SK-N-SH (cell line): ENCODE measurements around the gene RPL27. TPM values are rescaled to one million over a fixed set of nuclear protein-coding genes. Genes with fewer than 3 reads are reported as not detected.

ENCODE experiments used
- CTCF ChIA-PET: fragments of 300-600, 350-600 bp; formaldehyde crosslinking; extraction: SDS; loops from one replicate; lab custom pipeline; 2021; lab: Yijun Ruan, JAX
- POLR2A ChIA-PET: fragments of 350-600 bp; sonication (Branson Sonifier 250); formaldehyde crosslinking; extraction: SDS; loops from one replicate; lab custom pipeline; 2020; ENCODE audit warnings: antibody characterized with exemption, inconsistent platforms; lab: Yijun Ruan, JAX
- DNase-seq: peaks from one replicate; pipeline ENCODE4 v3.0.0; 2012
- H2AFZ ChIP-seq: fragments of 200-600 bp; sonication (generic); 2 replicates; pipeline ENCODE4 v1.8.1; 2016; ENCODE audit warnings: antibody characterized with exemption, mild to moderate bottlenecking, low read depth
- H3F3A ChIP-seq: fragments of 200-600 bp; sonication (generic); replicated peaks from 2 replicates; pipeline ENCODE3; 2016; ENCODE audit warnings: antibody characterized with exemption, mild to moderate bottlenecking; ENCODE audit not compliant: insufficient read depth
- H3K27ac ChIP-seq, 2 experiments: fragments of 200-500 bp in 1 of 2; fragments of 200-600 bp in 1 of 2; sonication (Bioruptor generic) in 1 of 2; sonication (generic), shearing (Covaris generic) in 1 of 2; 2 replicates each; pipeline versions ENCODE4 v1.5.1 to v1.6.1; 2014 to 2016; ENCODE audit warnings: low read depth in 2 of 2, inconsistent platforms in 1 of 2, low read length in 1 of 2, mild to moderate bottlenecking in 1 of 2, mixed read lengths in 1 of 2
- H3K27me3 ChIP-seq: fragments of 200-600 bp; sonication (generic), shearing (Covaris generic); 2 replicates; pipeline ENCODE4 v1.6.1; 2016; ENCODE audit warnings: mixed run types; ENCODE audit not compliant: insufficient read depth
- H3K36me3 ChIP-seq, 2 experiments: fragments of 200-500 bp in 1 of 2; fragments of 200-600 bp in 1 of 2; sonication (Bioruptor generic) in 1 of 2; sonication (generic) in 1 of 2; replicated peaks in 1 of 2; 2 replicates each; pipeline versions ENCODE3 to v1.5.1; 2014 to 2016; ENCODE audit warnings: low read length in 1 of 2, mild to moderate bottlenecking in 1 of 2; ENCODE audit not compliant: insufficient read depth in 2 of 2, control insufficient read depth in 1 of 2
- H3K4me1 ChIP-seq, 2 experiments: fragments of 200-500 bp in 1 of 2; fragments of 200-600 bp in 1 of 2; sonication (Bioruptor generic) in 1 of 2; sonication (generic), shearing (Covaris generic) in 1 of 2; 2 replicates each; pipeline versions ENCODE4 v1.5.1 to v1.6.1; 2014 to 2016; ENCODE audit warnings: low read depth in 1 of 2, low read length in 1 of 2, mixed run types in 1 of 2; ENCODE audit not compliant: insufficient read depth in 2 of 2, control insufficient read depth in 1 of 2
- H3K4me2 ChIP-seq: fragments of 200-600 bp; sonication (generic), shearing (Covaris generic); 2 replicates; pipeline ENCODE4 v1.6.1; 2017; ENCODE audit warnings: mixed run types
- H3K4me3 ChIP-seq, 2 experiments: fragments of 200-500 bp in 1 of 2; fragments of 200-600 bp in 1 of 2; sonication (Bioruptor generic) in 1 of 2; sonication (generic), shearing (Covaris generic) in 1 of 2; 2 replicates each; pipeline versions ENCODE4 v1.5.1 to v1.8.1; 2014 to 2016; ENCODE audit warnings: low read depth in 2 of 2, inconsistent platforms in 1 of 2, low read length in 1 of 2, mild to moderate bottlenecking in 1 of 2, mixed read lengths in 1 of 2, moderate library complexity in 1 of 2
- H3K79me2 ChIP-seq: fragments of 200-600 bp; sonication (generic); 2 replicates; pipeline ENCODE4 v1.8.1; 2017; ENCODE audit warnings: mild to moderate bottlenecking; ENCODE audit not compliant: insufficient read depth
- H3K9ac ChIP-seq: fragments of 200-600 bp; sonication (generic); 2 replicates; pipeline ENCODE4 v1.6.1; 2017; ENCODE audit warnings: mixed run types
- H3K9me2 ChIP-seq: fragments of 200-600 bp; sonication (generic); 2 replicates; pipeline ENCODE4 v1.6.1; 2017; ENCODE audit warnings: mixed run types
- H3K9me3 ChIP-seq: fragments of 200-600 bp; sonication (generic); 2 replicates; pipeline ENCODE4 v1.6.1; 2017; ENCODE audit warnings: mixed run types, mild to moderate bottlenecking, moderate library complexity
- H4K20me1 ChIP-seq: fragments of 200-600 bp; sonication (generic); 2 replicates; pipeline ENCODE4 v1.6.1; 2017; ENCODE audit warnings: mild to moderate bottlenecking, mixed run types; ENCODE audit not compliant: insufficient read depth
- CHD2 ChIP-seq: fragments of 150-350 bp; IDR thresholded peaks from 2 replicates; pipeline ENCODE4 v1.6.1; 2018; ENCODE audit warnings: low read length; ENCODE audit not compliant: partially characterized antibody
- EP300 ChIP-seq, 2 experiments: IDR thresholded peaks; 2 replicates each; pipeline versions ENCODE4 v1.4.0 to v1.6.1; 2012; ENCODE audit warnings: borderline replicate concordance in 1 of 2, low read depth in 1 of 2, low read length in 1 of 2
- EZH2phosphoT487 ChIP-seq: fragments of 200-600 bp; sonication (generic); IDR thresholded peaks from 2 replicates; pipeline ENCODE4 v1.6.1; 2017; ENCODE audit warnings: low read depth, mixed run types, mild to moderate bottlenecking, antibody characterized with exemption, moderate library complexity, borderline replicate concordance
- FOSL2 ChIP-seq: IDR thresholded peaks from 2 replicates; pipeline ENCODE4 v1.4.0; 2012; ENCODE audit warnings: low read depth, mild to moderate bottlenecking, moderate library complexity, borderline replicate concordance
- FOXJ3 ChIP-seq: sonication (generic); formaldehyde crosslinking; IDR thresholded peaks from 2 replicates; pipeline ENCODE4 v1.5.1; 2020; ENCODE audit warnings: mild to moderate bottlenecking, missing genetic modification reagents
- FOXM1 ChIP-seq: IDR thresholded peaks from 2 replicates; pipeline ENCODE4 v1.4.0; 2012; ENCODE audit warnings: low read depth, mild to moderate bottlenecking
- GATA2 ChIP-seq: sonication (generic); formaldehyde crosslinking; IDR thresholded peaks from 2 replicates; pipeline ENCODE4 v1.5.0; 2020; ENCODE audit warnings: mild to moderate bottlenecking, missing genetic modification reagents
- IRF3 ChIP-seq: fragments of 150-350 bp; IDR thresholded peaks from 2 replicates; pipeline ENCODE4 v1.6.1; 2016; ENCODE audit warnings: mild to moderate bottlenecking, low read depth, low read length
- JUND ChIP-seq: IDR thresholded peaks from 2 replicates; pipeline ENCODE4 v1.4.0; 2012
- MXI1 ChIP-seq: IDR thresholded peaks from 2 replicates; pipeline ENCODE4 v1.6.1; 2012; ENCODE audit warnings: mild to moderate bottlenecking, low read depth, low read length, improper control_type of control experiment
- NFIC ChIP-seq: IDR thresholded peaks from 2 replicates; pipeline ENCODE4 v1.4.0; 2012; ENCODE audit warnings: borderline replicate concordance
- PBX3 ChIP-seq: IDR thresholded peaks from 2 replicates; pipeline ENCODE4; 2012
- RCOR1 ChIP-seq: fragments of 150-350 bp; IDR thresholded peaks from 2 replicates; pipeline ENCODE4 v1.6.1; 2017; ENCODE audit warnings: antibody characterized with exemption, low read length
- REST ChIP-seq: IDR thresholded peaks from 2 replicates; pipeline ENCODE4 v1.6.1; 2012; ENCODE audit warnings: mild to moderate bottlenecking, low read depth, low read length, moderate library complexity
- SIN3A ChIP-seq: IDR thresholded peaks from 2 replicates; pipeline ENCODE4 v1.6.1; 2012; ENCODE audit warnings: low read depth, mild to moderate bottlenecking, low read length, moderate library complexity, borderline replicate concordance
- SMC3 ChIP-seq: IDR thresholded peaks from 2 replicates; pipeline ENCODE4 v1.6.1; 2012; ENCODE audit warnings: low read depth, low read length, improper control_type of control experiment
- TAF1 ChIP-seq: IDR thresholded peaks from 2 replicates; pipeline ENCODE4 v1.6.1; 2012; ENCODE audit warnings: low read depth, mild to moderate bottlenecking, low read length, moderate library complexity, borderline replicate concordance
- TCF12 ChIP-seq: IDR thresholded peaks from 2 replicates; pipeline ENCODE4 v1.4.0; 2012
- TEAD4 ChIP-seq: IDR thresholded peaks from 2 replicates; pipeline ENCODE4 v1.4.0; 2012; ENCODE audit warnings: mild to moderate bottlenecking, borderline replicate concordance; ENCODE audit not compliant: insufficient read depth
- USF2 ChIP-seq: fragments of 150-350 bp; IDR thresholded peaks from 2 replicates; pipeline ENCODE4 v1.6.1; 2017; ENCODE audit warnings: antibody characterized with exemption, low read length, low read depth, borderline replicate concordance
- WGBS: methylation state at CpG from one replicate; pipeline ENCODE4 v1.1.6; 2017; ENCODE audit warnings: low lambda C conversion rate; 5-methylcytosine and 5-hydroxymethylcytosine counted together
- polyA plus RNA-seq, 3 experiments: library from polyadenylated mRNA; depleted of rRNA; stranded (reverse); fragments of >200 nt; gene quantifications; 2 replicates each; pipeline ENCODE4 v1.2.3, GENCODE V29; 2012

RPL27 gene
- polyA plus RNA-seq, 1 of the 3 experiments (the other 2 are of a cell fraction): 6,383 TPM

GRCh38 chr17:43030137-43030767 lies 32.0 kb downstream of the RPL27 start:
- no peaks in the 10 kb centered on the region for H3F3A ChIP-seq
- H3K4me2 ChIP-seq: no peak overlapping the region
- 79% methylated on average over 6 of the region's 6 CpGs for WGBS
- ChIA-PET CTCF (interaction anchor here (1.6 kb wide), 1 partner anchor 26 kb away, joined by 5 read pairs; no protein-coding TSS in a partner anchor), POLR2A (no interaction called here)
- no peaks in the 10 kb centered on the region for H3K9me3 ChIP-seq
- no peaks in the 10 kb centered on the region for H3K79me2 ChIP-seq
- DNase-seq: no peak
- H3K36me3 ChIP-seq: no peaks in the 10 kb centered on the region
- no peaks in the 10 kb centered on the region for H4K20me1 ChIP-seq
- no peak overlapping the region for H3K27ac ChIP-seq
- no peak overlapping the region for H2AFZ ChIP-seq
- no peak overlapping the region for H3K9ac ChIP-seq
- no peaks in the 10 kb centered on the region for H3K9me2 ChIP-seq
- H3K4me3 ChIP-seq: no peak overlapping the region
- TF ChIP-seq FOSL2: no peak
- no peak for TF ChIP-seq TAF1
- TF ChIP-seq USF2: no peak
- no peak for TF ChIP-seq CHD2
- TF ChIP-seq GATA2 (CRISPR knock-in tag): no peak
- no peak for TF ChIP-seq FOXM1
- H3K4me1 ChIP-seq: peaks cover 0 to 18% of the 10 kb centered on the region in 2 experiments; a peak in 1 of 4 replicates
- no peaks in the 10 kb centered on the region for H3K27me3 ChIP-seq

- Histone ChIP-seq H3K9ac (no peak overlapping the region), H2AFZ (no peak overlapping the region), H3K4me2 (no peak overlapping the region), H3K4me1 (peaks cover 0 to 14% of the 10 kb centered on the region in 2 experiments; a peak in 1 of 4 replicates), H4K20me1 (no peaks in the 10 kb centered on the region), H3K27me3 (no peaks in the 10 kb centered on the region), H3K27ac (no peak overlapping the region), H3K79me2 (no peaks in the 10 kb centered on the region), H3K4me3 (no peak overlapping the region), H3F3A (no peaks in the 10 kb centered on the region), H3K9me3 (no peaks in the 10 kb centered on the region), H3K36me3 (no peaks in the 10 kb centered on the region), H3K9me2 (no peaks in the 10 kb centered on the region)
- POLR2A ChIA-PET: no interaction called here
- CTCF ChIA-PET: interaction anchor here (1.6 kb wide), 1 partner anchor 24 kb away, joined by 5 read pairs; no protein-coding TSS in a partner anchor
- WGBS: 86% methylated on average over 3 of the region's 3 CpGs
- no peak for DNase-seq
- TF ChIP-seq REST: no peak
- TF ChIP-seq PBX3: no peak
- no peak for TF ChIP-seq EP300 (IDR thresholded peaks at IDR 0.05; ENCODE audit: borderline replicate concordance in 1 of 2, low read depth in 1 of 2, low read length in 1 of 2)
- no peak for TF ChIP-seq TCF12
- TF ChIP-seq RCOR1: no peak
- no peak for TF ChIP-seq SMC3
- TF ChIP-seq FOXJ3 (CRISPR knock-in tag): no peak
- TF ChIP-seq IRF3: no peak
- TF ChIP-seq TEAD4: no peak
- no peak for TF ChIP-seq EZH2phosphoT487
- TF ChIP-seq USF2: no peak
- no peak for TF ChIP-seq JUND
- TF ChIP-seq SIN3A: no peak
- TF ChIP-seq MXI1: no peak
- no peak for TF ChIP-seq NFIC
Measured at GRCh38 chr17:43031666-43032065, 33.4 kb downstream of the RPL27 start.
